ENCODE data around the gene GMEB2.

The GMEB2 gene

DNA sequence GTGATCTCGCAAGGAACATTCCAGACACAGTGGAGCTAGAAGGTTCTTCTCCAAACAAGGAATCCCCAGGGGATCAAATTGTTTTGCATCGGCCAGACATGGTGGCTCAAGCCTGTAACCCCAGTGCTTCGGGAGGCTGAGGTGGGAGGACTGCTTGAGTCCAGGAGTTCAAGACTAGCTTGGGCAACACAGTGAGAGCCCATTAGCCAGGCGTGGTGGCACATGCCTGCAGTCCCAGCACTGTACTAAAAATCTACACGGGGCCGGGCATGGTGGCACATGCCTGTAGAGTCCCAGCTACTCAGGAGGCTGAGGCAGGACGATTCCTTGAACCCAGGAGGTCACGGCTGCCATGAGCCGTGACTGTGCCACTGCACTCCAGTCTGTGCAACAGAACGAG, 15.3 kb downstream of the GMEB2 start:
- DNase-seq = no peak

GRCh38 chr20:63610581-63611435, 16.1 kb downstream of the GMEB2 start:
- DNase-seq = no peak

DNA sequence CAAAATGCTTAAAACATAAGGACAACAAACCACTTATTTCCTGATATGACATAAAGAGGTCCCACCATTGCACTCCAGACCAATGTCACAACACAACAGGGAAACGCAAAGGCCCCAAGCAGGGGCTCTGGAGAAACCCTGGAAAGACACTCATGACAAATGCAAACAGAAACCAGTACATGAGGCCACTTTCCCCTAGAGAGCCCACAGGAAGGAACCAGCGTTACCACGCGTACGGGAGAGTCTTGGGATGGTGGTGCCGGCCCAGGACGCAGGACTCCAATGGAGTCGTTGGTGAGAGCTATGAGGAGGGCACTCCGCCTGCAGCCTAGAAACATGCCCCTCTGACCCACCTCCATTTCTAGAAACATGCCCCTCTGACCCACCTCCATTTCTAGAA, 20.2 kb downstream of the GMEB2 start:
- no peak for DNase-seq

DNA sequence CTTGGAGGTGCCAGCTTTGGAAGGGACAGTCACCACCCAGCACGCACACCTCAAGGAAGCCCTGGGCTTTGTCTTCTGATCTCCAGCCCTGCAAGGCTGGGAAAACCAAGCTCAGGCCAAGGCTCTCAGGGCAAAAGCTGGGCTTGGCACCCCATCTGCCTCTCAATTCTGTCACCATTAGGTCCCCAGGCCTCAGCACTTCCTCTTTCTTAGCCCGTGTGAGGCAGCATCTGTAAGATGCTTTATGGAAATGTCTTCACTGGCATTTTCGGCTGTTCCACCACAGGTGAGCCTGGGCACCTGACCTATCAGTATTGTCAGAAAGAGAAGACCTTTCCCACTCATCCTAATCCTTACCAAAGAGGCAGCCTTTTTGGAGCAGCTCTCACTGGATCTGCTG, 24.6 kb downstream of the GMEB2 start:
- no peak for DNase-seq

GRCh38 chr20:63601679-63602078, 25.2 kb downstream of the GMEB2 start:
- peak; percentile 21 for DNase-seq

DNA sequence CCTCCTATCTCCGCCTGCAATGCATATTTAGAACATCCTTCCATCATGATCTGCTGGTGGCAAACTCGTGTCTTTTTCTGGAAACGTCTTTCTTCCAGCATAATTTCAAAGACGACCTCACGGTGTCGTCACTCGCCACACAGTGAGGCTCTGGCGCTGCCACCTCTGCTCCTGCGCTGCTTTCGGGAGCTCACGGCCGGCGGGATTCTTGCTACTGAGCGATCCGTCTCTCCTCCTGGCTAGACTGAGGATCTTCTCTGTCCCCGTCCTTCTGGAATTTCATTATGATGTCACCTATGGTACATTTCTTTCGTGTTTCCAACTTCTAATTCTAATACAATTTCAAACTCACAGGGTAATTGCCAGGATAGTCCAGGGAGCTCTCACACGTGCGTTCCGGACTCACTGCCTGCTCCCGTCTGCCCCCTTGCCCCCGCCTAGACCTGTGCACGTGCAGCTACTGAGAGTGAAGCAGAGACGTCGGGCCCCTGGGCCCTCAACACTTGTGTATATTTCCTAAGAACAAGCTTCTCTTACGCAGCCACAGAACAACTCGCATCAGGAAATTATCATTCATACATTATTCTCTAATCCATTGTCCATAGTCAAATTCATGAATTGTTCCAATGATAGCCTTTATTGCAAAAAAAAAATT, 27.4 kb downstream of the GMEB2 start:
- DNase-seq = no peak

DNA sequence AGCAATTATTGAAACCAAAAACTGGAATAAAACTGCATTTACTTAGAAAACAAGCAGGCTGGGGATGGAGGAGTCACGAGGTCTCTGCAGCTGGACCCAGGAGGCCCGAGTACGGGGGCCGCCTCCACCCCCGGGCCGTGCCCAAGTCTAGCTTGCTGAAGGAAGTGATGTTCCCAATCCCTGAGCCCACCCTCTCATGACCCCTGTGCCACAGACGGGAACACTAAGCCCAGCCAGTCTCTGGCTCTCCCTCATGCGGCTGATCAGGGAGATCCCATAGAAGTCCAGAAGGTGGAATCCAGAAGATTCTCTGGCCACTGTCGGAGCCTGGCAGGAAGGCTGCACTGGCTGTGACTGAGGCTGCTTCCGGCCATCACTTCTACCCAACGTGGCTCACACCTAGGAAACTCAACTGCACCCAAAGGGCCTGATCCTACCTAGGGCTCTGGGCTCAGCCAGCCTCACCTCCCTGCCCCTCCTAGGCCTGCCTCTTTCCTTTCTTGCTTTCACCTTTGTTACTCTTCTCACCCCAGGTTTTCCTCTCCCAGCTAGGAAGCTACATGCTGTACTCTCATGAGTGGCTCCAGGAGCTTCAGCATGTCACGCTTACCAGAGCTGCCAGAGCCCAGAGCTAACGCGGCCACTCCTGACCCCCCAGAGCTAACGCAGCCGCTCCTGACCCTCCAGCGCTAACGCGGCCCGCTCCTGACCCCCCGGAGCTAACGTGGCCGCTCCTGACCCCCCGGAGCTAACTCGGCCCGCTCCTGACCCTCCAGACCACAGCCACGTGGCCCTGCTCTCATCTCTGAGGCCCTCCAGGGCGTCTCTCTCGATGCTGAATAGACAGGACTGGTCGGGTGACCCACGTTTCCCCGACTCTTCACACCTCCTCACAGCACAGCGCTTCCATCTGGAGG, 28.2 kb downstream of the GMEB2 start:
- DNase-seq = no peak

DNA sequence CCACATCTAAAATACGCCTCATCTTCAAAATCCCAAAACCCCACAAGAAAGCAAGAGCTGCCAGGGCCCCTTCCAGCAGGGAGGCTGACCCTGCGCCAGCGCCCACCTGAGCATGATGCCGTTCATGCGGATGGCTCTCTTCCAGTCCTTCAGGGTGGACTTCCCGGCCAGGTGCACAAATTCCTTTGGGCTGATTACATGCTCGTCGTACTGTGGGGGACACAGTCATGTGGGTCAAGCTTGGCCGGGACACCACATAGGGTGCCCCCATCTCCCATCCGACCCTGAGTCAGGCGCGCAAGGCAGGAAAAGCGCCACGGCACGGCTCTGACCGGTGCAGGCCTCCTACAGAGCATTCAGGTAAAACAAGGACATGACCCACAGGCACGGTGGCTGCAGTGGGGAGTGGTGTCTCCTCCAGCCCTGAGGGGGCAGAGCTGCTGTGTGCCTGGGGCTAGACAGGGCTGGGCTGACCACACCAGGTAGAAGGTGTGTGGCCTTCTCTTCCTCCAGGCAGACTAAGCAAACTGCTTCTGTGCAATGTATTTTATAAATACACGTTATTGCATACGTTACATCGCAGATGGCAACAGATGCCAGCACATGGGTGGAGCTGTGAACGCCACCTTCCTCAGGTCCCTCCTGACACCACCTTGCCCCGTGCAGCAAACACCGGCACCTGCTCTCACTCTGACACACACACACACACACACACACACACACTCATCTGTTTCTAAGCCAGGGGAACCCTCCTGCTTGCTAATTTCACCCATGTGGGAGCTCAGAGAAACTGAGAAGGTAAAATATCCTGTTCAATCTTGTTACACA, 29.0 kb downstream of the GMEB2 start:
- DNase-seq = no peak

- DNase-seq = no peak
Observed at GRCh38 chr20:63596423-63596822, 30.5 kb downstream of the GMEB2 start.

GRCh38 chr20:63595416-63596127, 31.3 kb downstream of the GMEB2 start:
- no peak for DNase-seq

DNA sequence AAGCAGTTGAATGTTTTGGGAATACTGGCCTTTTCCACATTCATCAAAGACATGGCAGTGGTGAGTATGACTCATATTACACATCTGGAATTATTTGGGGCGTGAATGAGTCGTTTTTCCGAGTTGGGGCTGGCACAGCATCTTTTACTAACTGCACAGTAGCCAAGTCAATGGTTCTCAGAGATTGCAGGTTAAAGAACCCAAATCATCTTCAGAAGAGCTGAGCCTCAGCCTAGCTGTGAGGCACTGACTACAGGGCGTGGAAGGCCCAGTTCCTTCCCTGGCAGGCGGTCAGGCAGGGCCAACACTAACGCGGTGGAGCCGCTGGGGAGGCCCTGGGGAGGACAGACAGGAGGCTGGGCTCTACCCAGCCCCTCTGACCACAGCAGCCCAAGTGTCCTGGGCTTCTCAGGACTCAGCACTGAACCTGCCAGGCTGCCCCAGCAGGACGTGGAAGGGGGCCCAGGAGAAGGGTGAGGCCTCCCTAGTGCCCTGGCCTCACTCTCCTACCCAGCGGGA, 32.8 kb downstream of the GMEB2 start:
- DNase-seq = no peak

GRCh38 chr20:63592661-63593060, 34.2 kb downstream of the GMEB2 start:
- no peak for DNase-seq

GRCh38 chr20:63591786-63592355, 35.0 kb downstream of the GMEB2 start:
- no peak for DNase-seq

GRCh38 chr20:63591147-63591533, 35.8 kb downstream of the GMEB2 start:
- DNase-seq = no peak

DNA sequence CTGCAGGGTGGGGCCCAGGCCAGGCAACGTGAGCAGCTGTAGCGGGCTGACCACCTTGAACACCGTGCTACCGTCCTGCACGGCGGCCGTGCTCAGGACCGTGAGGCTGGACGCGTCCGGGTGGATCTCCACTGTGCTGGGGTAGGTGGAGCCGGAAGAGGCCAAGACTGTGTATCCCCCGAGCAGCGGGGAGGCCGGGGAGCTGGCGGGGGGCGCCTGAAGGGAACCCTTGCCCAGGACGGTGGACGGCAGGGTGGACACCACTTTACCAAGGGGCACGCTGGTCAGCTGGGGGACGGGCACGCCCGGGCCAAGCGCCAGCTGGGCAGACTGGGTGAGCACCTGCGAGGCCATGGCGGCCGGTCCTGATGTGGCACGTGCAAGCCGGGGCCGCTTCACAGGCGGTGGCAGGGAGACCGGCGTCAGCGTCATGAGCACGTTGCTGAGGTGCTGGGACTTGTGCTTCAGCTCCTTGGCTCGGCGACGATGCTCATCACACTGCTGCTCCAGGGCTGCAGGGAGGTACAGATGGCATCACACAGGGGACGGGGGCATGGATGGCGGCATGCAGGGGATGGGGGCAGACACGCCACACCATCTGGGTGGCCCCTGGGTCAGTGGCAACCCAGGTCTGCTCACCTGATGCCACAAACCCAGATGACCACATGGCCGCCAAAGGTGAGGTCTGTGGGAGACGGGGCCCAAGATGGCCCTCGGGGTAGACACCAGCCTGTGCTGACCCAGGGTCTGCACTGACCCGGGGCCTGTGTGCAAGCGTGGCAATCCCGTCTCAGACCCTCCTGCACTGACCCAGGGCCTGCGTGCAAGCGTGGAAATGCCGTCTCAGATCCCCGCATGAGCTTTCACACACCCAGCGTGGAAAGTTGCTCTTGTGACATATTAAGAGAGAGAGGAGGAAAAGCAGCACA, 36.4 kb downstream of the GMEB2 start:
- DNase-seq = no peak

- no peak for DNase-seq
Observed at GRCh38 chr20:63589261-63590217, 37.4 kb downstream of the GMEB2 start.

DNA sequence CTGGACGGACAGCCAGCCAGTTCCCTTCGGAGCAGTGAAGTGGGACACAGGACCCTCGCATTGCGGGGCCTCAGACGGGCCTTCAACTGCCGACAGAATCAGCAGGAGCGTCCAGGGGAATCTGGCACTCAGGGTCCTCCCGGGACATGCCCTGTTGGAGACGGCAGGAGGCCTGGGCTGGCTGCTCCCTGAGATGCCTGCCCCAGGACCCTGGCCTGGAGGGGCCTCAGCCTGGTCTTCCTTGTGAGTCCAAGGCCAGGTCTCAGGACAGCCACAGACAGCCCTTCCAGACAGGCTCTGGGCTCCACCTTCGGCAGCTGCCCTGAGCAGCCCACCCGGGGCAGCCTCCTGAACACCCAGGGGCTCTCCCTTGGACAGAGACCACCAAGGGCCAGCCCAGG, 38.3 kb downstream of the GMEB2 start:
- no peak for DNase-seq

DNA sequence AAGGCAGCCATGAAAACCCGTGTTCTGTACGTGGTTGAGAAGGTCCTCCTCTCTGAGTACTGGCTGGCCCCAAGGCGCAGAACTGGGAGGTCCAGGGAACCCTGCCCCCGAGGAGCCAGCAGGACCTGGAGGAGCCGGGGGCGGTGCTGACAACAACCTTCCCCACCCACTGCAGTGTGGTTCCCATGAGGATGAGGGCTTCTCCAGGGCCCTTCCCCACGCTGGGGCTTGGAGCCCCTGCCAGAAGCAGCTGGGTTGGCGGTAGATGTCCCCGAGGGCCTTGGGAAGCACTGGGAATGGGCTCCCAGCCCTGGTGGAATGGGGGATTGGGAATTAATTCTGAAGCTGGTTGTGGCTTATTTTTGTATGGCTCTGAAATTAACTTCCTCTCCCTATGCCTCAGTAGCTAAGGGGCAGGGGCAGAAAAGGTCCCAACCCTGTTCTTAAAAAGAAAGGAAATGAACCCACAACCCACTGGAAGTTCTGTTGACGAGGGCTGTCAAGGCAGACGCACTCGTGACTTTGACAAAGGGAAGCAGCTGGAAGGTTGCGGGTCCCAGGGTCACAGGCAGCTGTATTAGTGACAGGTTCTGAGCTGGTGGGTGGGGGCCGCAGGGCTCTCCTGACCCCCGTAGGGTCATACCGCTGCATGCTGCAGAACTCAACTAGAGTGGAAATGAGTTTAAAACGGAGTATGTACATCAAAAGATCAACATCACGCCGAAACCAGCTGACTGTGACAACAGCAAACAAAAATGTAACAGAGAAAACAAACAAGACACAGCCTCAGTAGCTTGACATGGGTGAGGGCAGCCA, 38.9 kb downstream of the GMEB2 start:
- no peak for DNase-seq
